ENCODE results near the gene SPATS2.

SPATS2 gene

DNA sequence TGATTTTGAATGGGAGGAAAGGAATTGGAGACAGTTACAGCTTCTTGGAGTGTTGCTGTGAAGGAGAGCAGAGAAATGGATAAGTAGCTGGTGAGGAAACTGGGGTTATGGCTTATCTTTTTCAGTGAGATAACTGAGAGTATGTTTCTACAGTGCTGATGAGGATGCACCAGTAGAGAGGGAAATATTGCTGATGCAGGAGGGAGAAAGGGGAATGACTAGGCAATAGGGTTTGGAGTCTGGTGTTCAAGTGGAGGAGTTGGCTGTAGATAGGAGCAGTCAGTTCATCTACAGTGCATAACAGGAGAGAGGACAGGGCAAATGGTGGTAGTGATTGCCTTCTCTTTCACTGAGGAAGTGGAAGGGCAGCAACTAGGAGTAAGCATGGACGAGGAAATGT is 33.0 kb downstream of the SPATS2 start:
- H3K4me3 ChIP-seq (ENCODE audit: low read depth, low read length, poor library complexity, severe bottlenecking), result no peak overlapping the region
- H3K9me2 ChIP-seq (ENCODE audit: low read depth, low read length), result no peaks in the 10 kb centered on the region
- no peaks in the 10 kb centered on the region for H3K9me3 ChIP-seq (ENCODE audit: low read length)
- H3K4me1 ChIP-seq (ENCODE audit: insufficient read depth, low read length, severe bottlenecking), result no peaks in the 10 kb centered on the region
- no peaks in the 10 kb centered on the region for H4K20me1 ChIP-seq (ENCODE audit: insufficient read depth, low read length)
- peaks cover 12% of the 10 kb centered on the region for H3K79me2 ChIP-seq (ENCODE audit: insufficient read depth, low read length)
- H3F3A ChIP-seq (ENCODE audit: insufficient read depth, low read length), result no peaks in the 10 kb centered on the region
- no peak overlapping the region for H3K4me2 ChIP-seq (ENCODE audit: low read length)
- no peaks in the 10 kb centered on the region for H3K36me3 ChIP-seq (ENCODE audit: insufficient read depth, low read length)
- TF ChIP-seq EZH2 (IDR thresholded peaks at IDR 0.05; ENCODE audit: borderline replicate concordance, low read length), result no peak
- TF ChIP-seq, protein P1, sequence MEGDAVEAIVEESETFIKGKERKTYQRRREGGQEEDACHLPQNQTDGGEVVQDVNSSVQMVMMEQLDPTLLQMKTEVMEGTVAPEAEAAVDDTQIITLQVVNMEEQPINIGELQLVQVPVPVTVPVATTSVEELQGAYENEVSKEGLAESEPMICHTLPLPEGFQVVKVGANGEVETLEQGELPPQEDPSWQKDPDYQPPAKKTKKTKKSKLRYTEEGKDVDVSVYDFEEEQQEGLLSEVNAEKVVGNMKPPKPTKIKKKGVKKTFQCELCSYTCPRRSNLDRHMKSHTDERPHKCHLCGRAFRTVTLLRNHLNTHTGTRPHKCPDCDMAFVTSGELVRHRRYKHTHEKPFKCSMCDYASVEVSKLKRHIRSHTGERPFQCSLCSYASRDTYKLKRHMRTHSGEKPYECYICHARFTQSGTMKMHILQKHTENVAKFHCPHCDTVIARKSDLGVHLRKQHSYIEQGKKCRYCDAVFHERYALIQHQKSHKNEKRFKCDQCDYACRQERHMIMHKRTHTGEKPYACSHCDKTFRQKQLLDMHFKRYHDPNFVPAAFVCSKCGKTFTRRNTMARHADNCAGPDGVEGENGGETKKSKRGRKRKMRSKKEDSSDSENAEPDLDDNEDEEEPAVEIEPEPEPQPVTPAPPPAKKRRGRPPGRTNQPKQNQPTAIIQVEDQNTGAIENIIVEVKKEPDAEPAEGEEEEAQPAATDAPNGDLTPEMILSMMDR (IDR thresholded peaks at IDR 0.05; ENCODE audit: low read length), result no peak
- H3K9ac ChIP-seq (ENCODE audit: low read length), result no peak overlapping the region
- H3K27ac ChIP-seq (ENCODE audit: low read depth, low read length, poor library complexity, severe bottlenecking), result no peak overlapping the region
- H2AFZ ChIP-seq (ENCODE audit: low read length), result no peak overlapping the region
- H3K27me3 ChIP-seq (ENCODE audit: insufficient read depth, low read length), result no peaks in the 10 kb centered on the region

DNA sequence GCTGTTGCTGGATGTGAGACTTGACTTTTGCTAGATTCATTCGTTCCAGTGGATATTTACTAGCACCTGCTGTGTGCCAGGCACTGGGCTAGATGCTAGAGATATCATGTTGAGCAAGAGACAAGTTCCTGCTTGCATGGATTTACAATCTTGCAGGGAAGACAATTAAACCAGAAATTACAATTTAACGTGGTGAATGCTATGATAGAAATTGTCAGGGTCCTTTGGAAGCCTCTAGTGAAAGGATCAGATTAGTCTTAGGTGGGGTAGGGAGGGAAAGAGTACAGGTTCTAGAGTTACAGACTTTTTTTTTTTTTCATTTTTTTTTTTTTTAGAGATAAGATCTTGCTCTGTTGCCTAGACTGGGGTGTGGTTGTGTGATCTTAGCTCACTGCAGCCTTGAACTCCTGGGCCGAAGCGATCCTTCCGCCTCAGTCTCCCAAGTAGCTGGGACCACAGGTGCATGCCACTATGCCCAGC is 36.7 kb downstream of the SPATS2 start:
- TF ChIP-seq EZH2 (IDR thresholded peaks at IDR 0.05; ENCODE audit: borderline replicate concordance, low read length), result no peak
- TF ChIP-seq, protein P1 (IDR thresholded peaks at IDR 0.05; ENCODE audit: low read length), result no peak
- Histone ChIP-seq H3F3A (ENCODE audit: insufficient read depth, low read length) (no peaks in the 10 kb centered on the region), H4K20me1 (ENCODE audit: insufficient read depth, low read length) (no peaks in the 10 kb centered on the region), H3K79me2 (ENCODE audit: insufficient read depth, low read length) (peaks cover 10% of the 10 kb centered on the region), H3K9me3 (ENCODE audit: low read length) (no peaks in the 10 kb centered on the region), H3K36me3 (ENCODE audit: insufficient read depth, low read length) (no peaks in the 10 kb centered on the region), H2AFZ (ENCODE audit: low read length) (no peak overlapping the region), H3K9ac (ENCODE audit: low read length) (no peak overlapping the region), H3K4me2 (ENCODE audit: low read length) (no peak overlapping the region), H3K9me2 (ENCODE audit: low read depth, low read length) (no peaks in the 10 kb centered on the region), H3K27me3 (ENCODE audit: insufficient read depth, low read length) (no peaks in the 10 kb centered on the region), H3K27ac (ENCODE audit: low read depth, low read length, poor library complexity, severe bottlenecking) (no peak overlapping the region), H3K4me3 (ENCODE audit: low read depth, low read length, poor library complexity, severe bottlenecking) (no peak overlapping the region), H3K4me1 (ENCODE audit: insufficient read depth, low read length, severe bottlenecking) (no peaks in the 10 kb centered on the region)

DNA sequence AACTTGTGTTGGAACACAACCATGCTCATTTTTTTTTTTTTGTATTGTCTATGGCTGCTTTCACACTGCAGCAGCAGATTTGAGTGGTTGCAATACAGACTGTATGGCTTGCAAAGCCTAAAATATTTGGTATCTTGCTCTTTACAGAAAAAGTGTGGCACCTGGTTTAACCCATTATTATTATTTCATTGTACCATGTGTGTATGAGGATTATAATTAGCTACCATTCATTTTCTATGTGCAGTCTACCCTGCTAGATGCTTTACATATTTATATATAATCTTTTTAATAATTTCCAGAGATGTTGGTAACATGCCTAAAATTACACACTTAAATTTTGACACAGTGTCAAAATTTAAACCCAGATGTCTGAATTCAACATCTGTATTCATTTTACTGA is 37.7 kb downstream of the SPATS2 start:
- Histone ChIP-seq H3K9ac (ENCODE audit: low read length) (no peak overlapping the region), H2AFZ (ENCODE audit: low read length) (no peak overlapping the region)

More for the DNA sequence above, 37.7 kb downstream of the SPATS2 start:
- Histone ChIP-seq H3K36me3 (ENCODE audit: insufficient read depth, low read length) (no peaks in the 10 kb centered on the region), H3K4me3 (ENCODE audit: low read depth, low read length, poor library complexity, severe bottlenecking) (no peak overlapping the region), H3F3A (ENCODE audit: insufficient read depth, low read length) (no peaks in the 10 kb centered on the region), H3K9me3 (ENCODE audit: low read length) (no peaks in the 10 kb centered on the region), H3K27me3 (ENCODE audit: insufficient read depth, low read length) (no peaks in the 10 kb centered on the region), H4K20me1 (ENCODE audit: insufficient read depth, low read length) (no peaks in the 10 kb centered on the region), H3K27ac (ENCODE audit: low read depth, low read length, poor library complexity, severe bottlenecking) (no peak overlapping the region), H3K4me2 (ENCODE audit: low read length) (no peak overlapping the region), H3K4me1 (ENCODE audit: insufficient read depth, low read length, severe bottlenecking) (no peaks in the 10 kb centered on the region), H3K79me2 (ENCODE audit: insufficient read depth, low read length) (peaks cover 6% of the 10 kb centered on the region; the same call in 1 of the 2 replicates), H3K9me2 (ENCODE audit: low read depth, low read length) (no peaks in the 10 kb centered on the region)
- no peak for TF ChIP-seq EZH2 (IDR thresholded peaks at IDR 0.05; ENCODE audit: borderline replicate concordance, low read length)
- TF ChIP-seq, protein P1 (IDR thresholded peaks at IDR 0.05; ENCODE audit: low read length), result no peak

Data from OCI-LY1 (cell line).